T-helper 1 cell treated with Interleukin-12 subunit alpha and Interleukin-12 subunit beta and Interleukin-4 antibody, amounts not matched to agents 30 ng/mL and 1 ng/mL, for 36 hours (primary cell): ENCODE measurements around the gene SLC10A2. TPM values are rescaled to one million over a fixed set of nuclear protein-coding genes. Genes with fewer than 3 reads are reported as not detected.
"Not testable (repeated sequence)": the region's sequence is repeated elsewhere in the genome, so short reads cannot be mapped to it uniquely, and the experiment has no call there.

Source experiments
- intact Hi-C: fragments of 100-400 bp; cut with micrococcal nuclease; formaldehyde crosslinking; loops from one replicate; pipeline ENCODE4 v1.15.1; 2024
- total RNA-seq: library from RNA; stranded (reverse); gene quantifications from 2 replicates; pipeline ENCODE4 v1.2.3, GENCODE V29; 2022

SLC10A2 gene
- not detected in 2 replicates for total RNA-seq

DNA sequence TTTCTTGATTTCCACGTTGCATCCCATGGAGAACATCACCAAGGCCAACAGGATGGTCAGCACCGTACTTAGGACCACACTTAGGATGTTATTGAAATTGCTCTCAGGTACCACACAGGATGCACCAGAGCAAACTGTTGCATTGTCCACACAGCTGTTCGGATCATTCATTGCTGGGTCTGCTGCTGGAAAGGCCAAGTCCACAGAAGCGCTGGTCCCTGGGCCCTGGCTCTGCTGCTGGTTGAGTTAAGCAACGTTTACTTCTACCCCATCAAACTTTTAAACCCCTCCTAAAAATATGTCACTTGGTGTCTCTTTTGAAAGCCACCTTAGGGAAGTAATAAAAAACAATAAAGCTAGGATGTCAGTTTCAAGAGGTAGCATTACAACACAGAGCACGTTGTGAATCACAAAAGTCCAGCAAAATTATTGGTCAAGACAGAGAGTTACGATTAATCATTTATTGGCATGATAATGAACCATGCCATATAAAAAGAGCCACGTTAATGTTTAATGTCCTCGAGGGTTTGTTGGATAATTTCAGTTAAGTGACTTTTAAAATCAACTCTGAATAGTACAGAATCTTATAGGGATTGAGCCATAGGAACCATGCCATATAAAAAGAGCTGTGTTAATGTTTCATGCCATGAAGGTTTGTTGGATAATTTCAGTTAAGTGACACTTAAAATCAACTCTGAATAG lies at the start of gene SLC10A2:
SLC10A2 (minus strand) TSS at position 339 of the 702 bp plus-strand sequence; CDS start at position 171, 168 bp downstream.
- intact Hi-C loops, result no loop called here

DNA sequence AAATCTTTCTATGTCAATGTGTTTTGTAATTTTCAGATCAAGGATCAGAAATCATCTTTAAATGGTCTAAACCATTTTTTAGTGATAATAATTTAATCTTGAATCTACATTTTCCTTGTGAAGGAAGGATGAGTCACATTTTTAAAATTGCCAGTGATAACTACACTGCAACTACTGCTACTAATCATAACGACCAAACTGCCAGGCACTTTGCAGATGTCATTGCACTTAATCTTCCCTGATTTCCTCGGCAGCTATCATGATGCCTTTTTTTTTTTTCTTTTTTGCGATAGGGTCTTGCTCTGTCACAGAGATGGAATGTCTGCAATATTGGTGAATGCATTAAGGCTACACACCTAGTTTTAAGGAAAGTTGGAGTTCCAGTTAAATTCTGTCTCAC lies 41.4 kb upstream of the SLC10A2 start:
- intact Hi-C loops, result no loop called here

DNA sequence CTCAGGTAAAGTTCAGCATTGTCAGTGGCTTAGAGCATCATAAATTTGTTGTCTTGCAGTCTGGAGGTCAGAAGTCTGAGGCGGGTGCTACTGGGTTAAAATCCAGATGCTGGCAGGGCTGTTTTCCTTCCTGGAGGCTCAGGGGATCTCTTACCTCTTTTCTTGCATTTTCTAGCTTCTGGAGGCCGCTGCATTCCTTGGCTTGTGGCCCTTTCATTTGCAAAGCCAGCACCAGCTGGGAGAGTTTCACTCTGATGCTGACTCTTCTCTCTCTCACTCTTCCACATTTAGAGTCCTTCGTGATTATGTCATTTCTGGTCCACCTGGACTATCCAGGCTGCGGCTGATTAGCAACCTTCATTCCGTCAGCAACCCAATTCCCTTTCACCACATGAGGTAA lies 38.1 kb upstream of the SLC10A2 start:
- intact Hi-C loops, result no loop called here

- intact Hi-C loops, result not testable (repeated sequence)
Measured at GRCh38 chr13:103103456-103103855, 37.2 kb upstream of the SLC10A2 start.

- intact Hi-C loops, result no loop called here
Measured at GRCh38 chr13:103102482-103102881, 36.3 kb upstream of the SLC10A2 start.

DNA sequence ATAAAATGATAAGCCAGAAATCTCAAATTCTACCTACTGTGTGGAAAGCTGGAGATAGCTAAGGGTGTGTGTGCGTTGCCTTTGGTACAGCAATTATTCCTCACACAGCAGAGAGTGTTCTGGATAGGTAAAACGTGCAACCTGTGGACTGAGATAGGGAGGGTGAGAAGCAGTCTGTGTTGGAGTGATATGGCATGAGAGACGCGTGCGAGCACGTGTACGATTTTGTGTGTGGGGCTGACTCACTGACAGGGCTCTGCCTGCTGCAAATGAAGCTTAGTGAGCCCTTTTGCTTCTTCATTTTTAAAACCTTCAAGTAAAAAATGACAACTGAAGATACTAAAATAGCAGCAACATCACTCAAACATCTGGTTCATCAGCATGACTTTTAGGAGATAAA lies 35.7 kb upstream of the SLC10A2 start:
- intact Hi-C loops, result no loop called here

- intact Hi-C loops, result no loop called here
Measured at GRCh38 chr13:103101500-103101899, 35.3 kb upstream of the SLC10A2 start.

GRCh38 chr13:103100830-103101229 lies 34.6 kb upstream of the SLC10A2 start:
- intact Hi-C loops, result no loop called here

DNA sequence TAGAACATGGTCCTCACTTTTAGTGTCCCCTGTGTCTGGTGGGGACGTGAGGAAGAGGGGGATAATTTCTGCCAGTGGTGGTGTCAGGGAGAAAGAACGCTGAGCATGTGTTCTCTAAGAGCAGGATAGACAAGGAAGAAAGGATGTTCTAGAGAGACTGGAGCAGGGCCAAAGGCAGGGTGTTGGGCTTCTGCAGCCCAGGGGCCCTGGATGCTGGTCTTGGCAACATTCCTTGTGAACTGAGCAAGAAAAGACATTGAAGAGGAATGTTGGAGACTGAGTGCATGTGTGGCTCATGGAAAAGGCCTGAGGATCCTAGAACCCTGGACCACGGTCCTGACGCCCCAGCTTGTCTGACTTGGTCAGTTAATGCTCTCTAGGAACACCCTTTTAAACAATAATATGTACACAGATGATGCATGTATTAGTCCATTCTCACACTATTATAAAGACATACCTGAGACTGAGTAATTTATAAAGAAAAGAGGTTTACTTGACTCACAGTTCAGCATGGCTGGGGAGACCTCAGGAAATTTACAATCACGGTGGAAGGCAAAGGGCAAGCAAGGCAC lies 33.6 kb upstream of the SLC10A2 start:
- intact Hi-C loops, result no loop called here

GRCh38 chr13:103098535-103098934 lies 32.3 kb upstream of the SLC10A2 start:
- intact Hi-C loops, result no loop called here

DNA sequence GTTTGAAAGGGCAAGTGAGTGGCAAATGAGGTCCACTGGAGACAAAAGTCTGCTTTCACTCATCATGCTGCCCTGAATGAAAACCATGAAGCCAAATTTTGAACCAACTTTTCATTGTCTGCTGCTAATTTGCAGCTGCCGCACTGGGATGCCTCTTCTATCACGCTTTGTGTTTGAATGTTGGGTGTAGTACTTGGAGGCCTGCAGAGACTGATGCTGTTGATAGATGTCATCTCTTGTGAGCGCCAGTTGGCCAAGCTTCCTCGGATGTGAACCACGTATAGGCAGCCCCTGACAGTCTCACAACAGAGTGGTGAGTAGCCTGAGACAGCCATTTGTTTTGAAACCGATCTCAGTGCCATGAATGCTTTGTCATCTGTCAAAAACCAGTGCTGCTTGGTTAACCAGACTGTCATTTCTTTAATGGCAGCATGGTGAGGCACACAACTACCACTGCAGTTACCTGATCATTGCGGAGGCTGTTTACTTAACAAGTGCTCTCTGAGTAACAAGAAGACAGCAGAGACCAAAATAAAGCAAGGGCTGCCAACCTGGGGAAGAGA lies 31.2 kb upstream of the SLC10A2 start:
- intact Hi-C loops, result no loop called here

DNA sequence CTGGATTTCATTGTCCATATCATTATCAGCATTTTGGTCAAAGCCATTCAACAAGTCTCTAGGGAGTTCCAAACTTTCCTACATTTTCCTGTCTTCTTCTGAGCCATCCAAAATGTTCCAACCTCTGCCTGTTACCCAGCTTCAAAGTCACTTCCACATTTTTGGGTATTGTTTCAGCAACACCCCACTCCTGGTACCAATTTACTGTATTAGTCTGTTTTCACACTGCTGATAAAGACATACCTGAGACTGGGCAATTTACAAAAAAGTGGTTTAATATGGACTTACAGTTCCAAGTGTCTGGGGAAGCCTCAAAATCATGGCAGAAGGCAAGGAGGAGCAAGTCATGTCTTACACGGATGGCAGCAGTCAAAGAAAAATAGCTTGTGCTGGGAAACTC lies 27.4 kb upstream of the SLC10A2 start:
- intact Hi-C loops, result not testable (repeated sequence)

GRCh38 chr13:103087275-103087674 lies 21.1 kb upstream of the SLC10A2 start:
- intact Hi-C loops, result no loop called here

GRCh38 chr13:103081435-103081834 lies 15.2 kb upstream of the SLC10A2 start:
- intact Hi-C loops, result no loop called here

DNA sequence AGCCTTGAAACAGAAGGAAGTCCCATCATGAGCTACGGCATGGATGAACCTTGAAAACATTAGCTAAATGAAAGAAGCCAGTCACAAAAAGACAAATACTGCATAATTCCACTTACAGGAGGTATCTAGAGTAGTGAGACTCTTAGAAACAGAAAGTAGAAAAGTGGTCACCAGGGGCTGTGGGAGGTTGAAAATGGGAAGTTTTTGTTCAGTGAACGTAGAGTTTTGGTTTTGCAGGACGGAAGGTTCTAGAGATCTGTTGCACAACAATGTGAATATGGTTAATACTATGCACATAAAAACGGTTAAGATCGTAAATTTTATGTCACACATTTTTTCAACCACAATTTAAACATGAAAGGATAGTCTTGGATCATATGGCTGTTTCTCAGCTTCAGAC lies 11.9 kb upstream of the SLC10A2 start:
- intact Hi-C loops, result no loop called here

DNA sequence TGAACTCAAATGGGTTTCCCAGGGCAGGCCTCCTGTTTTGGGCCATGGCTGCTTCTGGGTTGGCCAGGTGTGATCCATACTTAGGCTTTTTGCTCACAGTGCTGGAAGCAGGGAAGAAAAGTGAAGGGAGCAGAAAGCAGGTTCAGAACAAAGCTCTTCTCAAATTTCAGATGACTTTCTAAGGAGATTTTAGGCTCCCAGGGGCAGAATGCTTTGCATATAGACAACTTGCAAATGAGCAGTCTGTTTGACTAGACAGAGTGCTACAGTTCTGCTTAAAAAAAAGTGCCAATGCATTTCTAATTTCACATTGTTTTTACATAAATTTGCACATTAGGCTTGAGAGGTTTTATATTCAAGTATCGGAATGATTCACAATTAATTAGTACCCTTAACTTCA lies 2.6 kb upstream of the SLC10A2 start:
- intact Hi-C loops, result no loop called here

DNA sequence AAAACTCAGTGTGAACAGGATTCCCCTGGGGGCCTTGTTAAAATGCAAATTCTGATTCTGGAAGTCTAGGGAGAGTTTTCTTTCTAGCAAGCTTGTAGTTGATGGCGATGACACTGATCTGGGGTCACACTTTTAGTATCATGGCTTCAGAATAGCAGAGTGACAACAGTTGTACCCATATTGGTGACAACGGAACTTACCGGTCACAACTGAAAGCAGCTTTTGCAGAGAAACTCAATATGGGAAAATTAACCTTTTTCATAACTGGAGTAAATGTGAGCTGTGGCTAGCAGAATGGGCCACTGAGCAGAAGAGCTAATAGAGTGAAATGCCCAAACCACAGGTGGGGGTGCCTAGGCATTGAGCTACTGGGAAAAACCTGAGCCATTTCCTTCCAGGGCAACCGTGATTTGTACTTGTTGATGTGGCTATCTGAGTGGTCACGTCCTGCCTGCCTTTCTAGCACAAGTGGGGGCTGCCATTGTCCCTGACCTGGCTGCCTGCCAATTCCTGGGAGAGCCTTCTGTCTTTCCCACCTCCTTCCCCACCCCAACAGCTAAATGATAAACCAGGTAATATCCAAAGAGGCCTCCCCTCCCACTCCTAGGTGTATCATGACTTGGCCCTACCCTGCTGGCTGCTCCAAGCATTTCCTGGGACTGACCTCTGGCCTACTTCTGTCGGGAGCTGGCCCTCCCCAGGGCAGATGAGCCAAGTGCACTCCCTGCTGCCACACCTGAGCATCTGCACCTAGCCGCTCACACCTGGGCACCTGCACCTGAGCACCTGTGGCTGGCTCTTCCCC lies 1.7 kb upstream of the SLC10A2 start:
- intact Hi-C loops, result no loop called here

DNA sequence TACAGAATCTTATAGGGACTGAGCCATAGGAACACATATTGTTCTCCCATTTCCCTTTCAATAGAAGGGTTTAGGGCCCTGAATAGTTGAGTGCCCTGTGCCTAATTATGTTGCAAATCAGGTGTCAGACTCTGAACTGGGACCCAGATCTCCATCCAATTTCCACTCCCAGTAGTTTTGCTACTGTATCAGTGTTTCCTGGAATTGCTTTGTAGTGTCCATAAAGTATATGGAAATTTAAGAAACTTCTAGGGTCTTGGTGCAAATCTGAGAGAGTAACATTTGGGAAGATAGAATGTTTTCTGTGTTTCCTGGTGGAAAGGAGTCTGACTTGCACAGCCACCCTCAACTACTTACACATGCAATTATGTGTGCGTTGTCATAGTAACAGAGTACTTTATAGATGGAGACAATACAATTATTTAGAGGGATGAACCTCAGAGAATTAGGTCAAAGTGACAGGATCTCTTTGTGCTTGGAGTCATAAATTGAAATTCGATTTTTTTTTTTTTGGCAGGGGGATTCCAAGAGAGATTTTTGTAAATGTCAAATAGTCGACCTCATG lies 646 bp upstream of the SLC10A2 start:
- intact Hi-C loops, result no loop called here

DNA sequence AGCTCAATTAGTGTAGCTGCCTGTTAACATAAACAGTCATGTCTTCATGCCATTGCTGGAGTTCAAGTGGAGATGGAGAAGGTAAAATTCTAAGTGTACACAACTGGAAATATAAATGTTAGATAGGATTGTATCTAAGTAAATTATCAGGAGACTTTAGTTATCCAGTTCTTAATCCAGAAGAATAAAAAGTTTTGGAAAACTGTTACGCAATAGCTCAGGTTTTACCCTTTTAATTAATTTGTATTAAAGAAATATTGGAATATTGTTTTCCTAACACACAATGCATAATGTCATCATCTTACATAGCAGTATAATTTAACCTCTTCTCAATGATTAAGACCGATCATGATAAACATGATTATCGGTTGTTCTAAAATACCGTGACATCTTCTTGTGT lies 2.8 kb downstream of the SLC10A2 start:
- intact Hi-C loops, result no loop called here

- intact Hi-C loops, result no loop called here
Measured at GRCh38 chr13:103062079-103062478, 4.1 kb downstream of the SLC10A2 start.

DNA sequence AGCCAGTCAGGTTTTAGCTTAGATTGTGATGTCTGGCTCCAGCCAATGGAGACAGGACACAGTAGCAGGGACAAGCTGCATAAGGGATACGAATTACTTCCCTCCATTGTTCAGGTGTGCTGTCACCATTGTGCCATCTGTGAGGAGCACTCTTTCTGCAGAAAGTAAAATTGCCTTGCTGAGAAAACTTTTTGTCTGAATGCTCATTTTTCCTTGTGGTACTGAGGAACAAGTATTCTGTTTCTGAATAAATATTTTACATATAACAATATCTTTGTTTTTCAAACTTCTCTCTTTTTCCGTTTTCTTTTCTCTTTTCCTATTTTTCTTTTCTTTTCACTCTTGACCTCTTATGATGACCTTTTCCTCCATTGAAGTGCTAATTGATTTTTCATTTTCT lies 10.2 kb downstream of the SLC10A2 start:
- intact Hi-C loops, result no loop called here

GRCh38 chr13:103055166-103055565 lies 11.1 kb downstream of the SLC10A2 start:
- intact Hi-C loops, result no loop called here
